WTC11 (cell line): ENCODE results near the gene EXOC1L. TPM values are rescaled to one million over a fixed set of nuclear protein-coding genes. Genes with fewer than 3 reads are reported as not detected.

ENCODE experiments used
- ATAC-seq: fragments of 200-7000 bp; cut with Tn5 transposase; 2 replicates; pipeline ENCODE4 v1.10.0; 2021; ENCODE audit warnings: mild to moderate bottlenecking, moderate library complexity
- CTCF ChIA-PET: fragments of 300-600 bp; sonication (Branson Sonifier 250); formaldehyde crosslinking; loops from one replicate; lab custom pipeline; 2021; ENCODE audit warnings: antibody characterized with exemption; lab: Charles Lee
- POLR2A ChIA-PET: fragments of 350-600 bp; sonication (Branson Sonifier 250); formaldehyde crosslinking; loops from one replicate; lab custom pipeline; 2021; ENCODE audit warnings: antibody characterized with exemption; lab: Charles Lee
- DNase-seq: peaks from one replicate; pipeline ENCODE4 v3.0.0; 2021; ENCODE audit warnings: low spot score
- H3K27ac Mint-ChIP-seq: 2 replicates; pipeline ENCODE4 v1.8.0; 2021; ENCODE audit warnings: mixed read lengths
- H3K27me3 Mint-ChIP-seq: 2 replicates; pipeline ENCODE4 v1.8.0; 2021; ENCODE audit warnings: low read depth, mild to moderate bottlenecking, moderate library complexity, mixed read lengths
- H3K36me3 Mint-ChIP-seq: 2 replicates; pipeline ENCODE4 v1.8.0; 2021; ENCODE audit warnings: mixed read lengths
- H3K4me1 Mint-ChIP-seq: 2 replicates; pipeline ENCODE4 v1.8.0; 2022; ENCODE audit warnings: mixed read lengths
- H3K4me3 Mint-ChIP-seq: 2 replicates; pipeline ENCODE4 v1.8.0; 2021; ENCODE audit warnings: mild to moderate bottlenecking, moderate library complexity, mixed read lengths
- H3K9me3 Mint-ChIP-seq: 2 replicates; pipeline ENCODE4 v1.8.0; 2021; ENCODE audit warnings: mixed read lengths
- ATF3 ChIP-seq: sonication (generic); formaldehyde crosslinking; conservative IDR thresholded peaks from 2 replicates; pipeline ENCODE4 v1.8.1; 2022; ENCODE audit warnings: mild to moderate bottlenecking, missing genetic modification reagents
- CBFB ChIP-seq: sonication (generic); formaldehyde crosslinking; IDR thresholded peaks from 2 replicates; pipeline ENCODE4 v1.8.1; 2022; ENCODE audit warnings: mild to moderate bottlenecking, low read depth, missing genetic modification reagents
- CTCF ChIP-seq: fragments of 200-600 bp; IDR thresholded peaks from 2 replicates; pipeline ENCODE4 v1.8.0; 2022; ENCODE audit warnings: antibody characterized with exemption
- ESRRA ChIP-seq: sonication (generic); formaldehyde crosslinking; IDR thresholded peaks from 2 replicates; pipeline ENCODE4 v1.8.1; 2022; ENCODE audit warnings: mild to moderate bottlenecking, missing genetic modification reagents, borderline replicate concordance
- FOXJ3 ChIP-seq: sonication (generic); formaldehyde crosslinking; IDR thresholded peaks from 2 replicates; pipeline ENCODE4 v1.9.0; 2021; ENCODE audit warnings: missing genetic modification reagents, mild to moderate bottlenecking, borderline replicate concordance
- FOXK1 ChIP-seq: sonication (generic); formaldehyde crosslinking; IDR thresholded peaks from 2 replicates; pipeline ENCODE4 v1.8.0; 2022; ENCODE audit warnings: mild to moderate bottlenecking, moderate library complexity, missing genetic modification reagents
- GRHL2 ChIP-seq: fragments of 250-450 bp; sonication (Bioruptor Pico); IDR thresholded peaks from 2 replicates; pipeline ENCODE4 v1.8.0; 2022; ENCODE audit warnings: mild to moderate bottlenecking, moderate library complexity; ENCODE audit not compliant: insufficient replicate concordance, severe bottlenecking
- IRF1 ChIP-seq: sonication (generic); formaldehyde crosslinking; IDR thresholded peaks from 2 replicates; pipeline ENCODE4 v1.8.0; 2023; ENCODE audit warnings: missing genetic modification reagents
- JUN ChIP-seq: sonication (generic); formaldehyde crosslinking; IDR thresholded peaks from 2 replicates; pipeline ENCODE4 v1.8.0; 2023; ENCODE audit warnings: mild to moderate bottlenecking, missing genetic modification reagents
- MYBL2 ChIP-seq: sonication (generic); formaldehyde crosslinking; IDR thresholded peaks from 2 replicates; pipeline ENCODE4 v1.8.1; 2023; ENCODE audit warnings: mild to moderate bottlenecking, moderate library complexity, missing genetic modification reagents
- OVOL2 ChIP-seq: fragments of 250-450 bp; sonication (Bioruptor Pico); IDR thresholded peaks from 2 replicates; pipeline ENCODE4 v1.9.0; 2021; ENCODE audit warnings: mild to moderate bottlenecking, borderline replicate concordance
- SMAD4 ChIP-seq: sonication (generic); formaldehyde crosslinking; IDR thresholded peaks from 2 replicates; pipeline ENCODE4 v1.8.0; 2022; ENCODE audit warnings: mild to moderate bottlenecking, missing genetic modification reagents
- STAT6 ChIP-seq: sonication (generic); formaldehyde crosslinking; conservative IDR thresholded peaks from 2 replicates; pipeline ENCODE4 v1.8.1; 2023; ENCODE audit warnings: mild to moderate bottlenecking, low read depth, missing genetic modification reagents, moderate library complexity
- TEAD1 ChIP-seq: sonication (generic); formaldehyde crosslinking; IDR thresholded peaks from 2 replicates; pipeline ENCODE4 v1.8.0; 2022; ENCODE audit warnings: mild to moderate bottlenecking, missing genetic modification reagents
- TP53 ChIP-seq: sonication (generic); formaldehyde crosslinking; IDR thresholded peaks from 2 replicates; pipeline ENCODE4 v1.8.1; 2023; ENCODE audit warnings: mild to moderate bottlenecking, missing genetic modification reagents
- ZBTB43 ChIP-seq: sonication (generic); formaldehyde crosslinking; IDR thresholded peaks from 2 replicates; pipeline ENCODE4 v1.8.1; 2023; ENCODE audit warnings: mild to moderate bottlenecking, missing genetic modification reagents
- ZNF416 ChIP-seq: fragments of 250-450 bp; sonication (Bioruptor Pico); IDR thresholded peaks from 2 replicates; pipeline ENCODE4 v1.9.0; 2021; ENCODE audit warnings: mild to moderate bottlenecking, inconsistent platforms
- ZNF425 ChIP-seq: fragments of 250-450 bp; sonication (Bioruptor Pico); conservative IDR thresholded peaks from 2 replicates; pipeline ENCODE4 v1.9.0; 2021; ENCODE audit warnings: mild to moderate bottlenecking
- ZNF671 ChIP-seq: fragments of 250-450 bp; sonication (Bioruptor Pico); IDR thresholded peaks from 2 replicates; pipeline ENCODE4 v1.8.0; 2021; ENCODE audit warnings: mild to moderate bottlenecking
- total RNA-seq: library from RNA; stranded (reverse); gene quantifications from 3 replicates; pipeline ENCODE4 v1.2.3, GENCODE V29; 2021

EXOC1L gene
- total RNA-seq, 1 experiment from 2014 or later = not detected

- ATAC-seq (no peak), DNase-seq (no peak)
- Mint-ChIP-seq H3K9me3 (no peaks in the 10 kb centered on the region), H3K4me1 (peaks cover 4% of the 10 kb centered on the region), H3K36me3 (no peaks in the 10 kb centered on the region), H3K27ac (no peak overlapping the region), H3K27me3 (peaks cover 4% of the 10 kb centered on the region; the same call in 1 of the 2 replicates), H3K4me3 (no peak overlapping the region)
- ChIA-PET POLR2A (no interaction called here), CTCF (no interaction called here)
- TF ChIP-seq JUN (CRISPR knock-in tag) = no peak
- TF ChIP-seq TEAD1 = no peak
- TF ChIP-seq CBFB (CRISPR knock-in tag) = no peak
- TF ChIP-seq FOXK1 (CRISPR knock-in tag) = no peak
- no peak for TF ChIP-seq ZNF425 (CRISPR knock-in tag)
- TF ChIP-seq CTCF = no peak
- TF ChIP-seq ZNF671 (CRISPR knock-in tag) = no peak
- TF ChIP-seq OVOL2 (CRISPR knock-in tag) = no peak
- TF ChIP-seq TP53 (CRISPR knock-in tag) = no peak
- TF ChIP-seq ZNF416 = no peak
- no peak for TF ChIP-seq ESRRA
- TF ChIP-seq ZBTB43 (CRISPR knock-in tag) = no peak
Observed at GRCh38 chr4:55824865-55825264, 5.3 kb downstream of the EXOC1L start.

- Mint-ChIP-seq H3K4me3 (no peak overlapping the region), H3K4me1 (no peaks in the 10 kb centered on the region), H3K27me3 (peaks cover 14% of the 10 kb centered on the region), H3K36me3 (no peaks in the 10 kb centered on the region), H3K27ac (no peak overlapping the region), H3K9me3 (no peaks in the 10 kb centered on the region)
- ChIA-PET POLR2A (no interaction called here), CTCF (interaction anchor here (0.7 to 1.5 kb wide), 4 partner anchors 7 to 122 kb away, joined by 3 to 4 read pairs (median 4); partner anchors contain the start of genes CEP135 and EXOC1L)
- TF ChIP-seq CBFB (CRISPR knock-in tag) (no peak), ATF3 (CRISPR knock-in tag) (no peak), GRHL2 (CRISPR knock-in tag) (no peak), MYBL2 (CRISPR knock-in tag) (no peak), IRF1 (CRISPR knock-in tag) (no peak), FOXJ3 (CRISPR knock-in tag) (no peak), STAT6 (CRISPR knock-in tag) (no peak), SMAD4 (no peak)
- no peak for DNase-seq
- no peak for ATAC-seq
Observed at GRCh38 chr4:55826986-55827385, 7.4 kb downstream of the EXOC1L start.
